Keratinocyte (primary cell): ENCODE data around the gene MIA2. TPM values are rescaled to one million over a fixed set of nuclear protein-coding genes. Genes with fewer than 3 reads are reported as not detected.

Experiments used
- DNase-seq: peaks from one replicate; pipeline ENCODE4 v3.0.0-alpha.2; 2011; ENCODE audit warnings: low read depth, missing footprints, low spot score
- FAIRE-seq: peaks from 2 replicates; lab custom pipeline; 2011; peaks lifted over from hg19 to GRCh38; lab: Jason Lieb, UNC
- H2AFZ ChIP-seq: 2 replicates; pipeline ENCODE4 v1.6.0; 2012; ENCODE audit warnings: low read length, control low read depth, inconsistent platforms; ENCODE audit not compliant: control insufficient read depth
- H3K27ac ChIP-seq: 2 replicates; pipeline ENCODE4 v1.5.1; 2011; ENCODE audit warnings: low read length; ENCODE audit not compliant: control insufficient read depth, insufficient read depth
- H3K27me3 ChIP-seq: 3 replicates; pipeline ENCODE4 v1.6.0; 2011; ENCODE audit warnings: low read length; ENCODE audit not compliant: control insufficient read depth, insufficient read depth; ENCODE audit errors: extremely low read depth
- H3K36me3 ChIP-seq, 2 experiments: 2 replicates in 1 of 2; 3 replicates in 1 of 2; pipeline ENCODE4 v1.5.1; 2011; ENCODE audit warnings: low read length in 2 of 2, mild to moderate bottlenecking in 1 of 2; ENCODE audit not compliant: control insufficient read depth in 2 of 2, insufficient read depth in 2 of 2; ENCODE audit errors: extremely low read depth in 1 of 2
- H3K4me1 ChIP-seq: 3 replicates; pipeline ENCODE4 v1.5.1; 2011; ENCODE audit warnings: low read length; ENCODE audit not compliant: control insufficient read depth, insufficient read depth; ENCODE audit errors: extremely low read depth
- H3K4me2 ChIP-seq: 3 replicates; pipeline ENCODE4 v1.6.0; 2011; ENCODE audit warnings: low read depth, low read length; ENCODE audit not compliant: control insufficient read depth, insufficient read depth; ENCODE audit errors: extremely low read depth
- H3K4me3 ChIP-seq, 3 experiments: fragments of 200-600 bp in 1 of 3; sonication (generic) in 1 of 3; 2 replicates in 2 of 3; 3 replicates in 1 of 3; pipeline ENCODE4 v1.5.1; 2011 to 2016; ENCODE audit warnings: low read length in 3 of 3, mild to moderate bottlenecking in 3 of 3, control low read depth in 2 of 3, inconsistent platforms in 1 of 3, low read depth in 1 of 3, mixed read lengths in 1 of 3, mixed run types in 1 of 3, moderate library complexity in 1 of 3; ENCODE audit not compliant: control insufficient read depth in 2 of 3, insufficient read depth in 2 of 3; ENCODE audit errors: extremely low read depth in 1 of 3
- H3K79me2 ChIP-seq: 2 replicates; pipeline ENCODE4 v1.6.0; 2012; ENCODE audit warnings: low read length; ENCODE audit not compliant: control insufficient read depth, insufficient read depth
- H3K9ac ChIP-seq: 3 replicates; pipeline ENCODE4 v1.6.0; 2011; ENCODE audit warnings: low read length; ENCODE audit not compliant: control insufficient read depth, insufficient read depth; ENCODE audit errors: extremely low read depth
- H3K9me1 ChIP-seq: 3 replicates; pipeline ENCODE4 v1.6.0; 2011; ENCODE audit warnings: low read length; ENCODE audit not compliant: control insufficient read depth, insufficient read depth; ENCODE audit errors: extremely low read depth
- H3K9me3 ChIP-seq: 2 replicates; pipeline ENCODE4 v1.5.1; 2012; ENCODE audit warnings: low read depth, low read length; ENCODE audit not compliant: control insufficient read depth
- H4K20me1 ChIP-seq: 3 replicates; pipeline ENCODE4 v1.6.0; 2011; ENCODE audit warnings: low read length; ENCODE audit not compliant: control insufficient read depth, insufficient read depth; ENCODE audit errors: extremely low read depth
- CTCF ChIP-seq, 3 experiments: IDR thresholded peaks in 1 of 3; conservative IDR thresholded peaks in 1 of 3; optimal IDR thresholded peaks in 1 of 3; 2 replicates in 2 of 3; 3 replicates in 1 of 3; pipeline versions ENCODE3 to v1.5.1; 2011; ENCODE audit warnings: low read length in 3 of 3, mild to moderate bottlenecking in 3 of 3, moderate library complexity in 2 of 3, control low read depth in 1 of 3, inconsistent platforms in 1 of 3; ENCODE audit not compliant: insufficient read depth in 2 of 3; ENCODE audit errors: extremely low read depth in 1 of 3
- EZH2 ChIP-seq: IDR thresholded peaks from one replicate; pipeline ENCODE4 v1.6.1; 2012; ENCODE audit warnings: inconsistent platforms, mild to moderate bottlenecking, low read length, moderate library complexity
- dilution Hi-C: fragments of 300-500 bp; cut with MboI; formaldehyde crosslinking; loops from one replicate; pipeline ENCODE4 v1.7.0; 2020; ENCODE audit warnings: low sequenced_read_pairs; ENCODE audit not compliant: extremely low pct_ligation_motif_present
- polyA plus RNA-seq, 5 experiments: library from polyadenylated mRNA; depleted of rRNA in 3 of 5; stranded (reverse) in 3 of 5; stranded (forward) in 1 of 5; unstranded in 1 of 5; fragments of >200 nt; gene quantifications; 1 replicate in 1 of 5; 2 replicates in 3 of 5; 3 replicates in 1 of 5; pipeline versions ENCODE4 v1.2.1 to v1.2.3, GENCODE V29; 2011 to 2012; ENCODE audit warnings: missing spikeins in 2 of 5, low read depth in 1 of 5, low replicate concordance in 1 of 5

MIA2 gene
- polyA plus RNA-seq, 1 donor (not counting 4 experiments of a cell fraction or from before 2014, with no cell fraction given) = 21.9 TPM

GRCh38 chr14:39433452-39433813 lies 199.7 kb downstream of the MIA2 start:
- Histone ChIP-seq H3K27ac (peak overlapping the region; percentile 85), H3K4me2 (peak overlapping the region; percentile 98), H3K9me3 (no peaks in the 10 kb centered on the region), H3K9ac (peak overlapping the region; percentile 83), H2AFZ (peak overlapping the region; percentile 99), H3K79me2 (peaks cover 16% of the 10 kb centered on the region), H3K4me3 (peak overlapping the region; percentile 71 to 92 (median 74)), H3K4me1 (peaks cover 10% of the 10 kb centered on the region), H3K27me3 (no peaks in the 10 kb centered on the region), H3K36me3 (no peaks in the 10 kb centered on the region), H4K20me1 (no peaks in the 10 kb centered on the region), H3K9me1 (no peaks in the 10 kb centered on the region)
- FAIRE-seq (no peak), DNase-seq (no peak)
- dilution Hi-C loops = no loop called here
- TF ChIP-seq CTCF (optimal IDR thresholded peaks at IDR 0.05 in 1 of 3, IDR thresholded peaks at IDR 0.05 in 1 of 3, conservative IDR thresholded peaks at IDR 0.05 in 1 of 3; ENCODE audit: extremely low read depth in 1 of 3, insufficient read depth in 2 of 3, low read length in 3 of 3) (no peak), EZH2 (no peak)

- H3K4me1 ChIP-seq = peaks cover 10% of the 10 kb centered on the region
- H3K27ac ChIP-seq = no peak overlapping the region
- H3K9me3 ChIP-seq = no peaks in the 10 kb centered on the region
- dilution Hi-C loops = no loop called here
- no peak overlapping the region for H3K4me3 ChIP-seq
- DNase-seq (no peak), FAIRE-seq (no peak)
- no peaks in the 10 kb centered on the region for H3K36me3 ChIP-seq
- no peaks in the 10 kb centered on the region for H3K9me1 ChIP-seq
- no peak for TF ChIP-seq EZH2
- TF ChIP-seq CTCF (optimal IDR thresholded peaks at IDR 0.05 in 1 of 3, IDR thresholded peaks at IDR 0.05 in 1 of 3, conservative IDR thresholded peaks at IDR 0.05 in 1 of 3; ENCODE audit: extremely low read depth in 1 of 3, insufficient read depth in 2 of 3, low read length in 3 of 3) = no peak
- H3K9ac ChIP-seq = no peak overlapping the region
- no peak overlapping the region for H3K4me2 ChIP-seq
- no peak overlapping the region for H2AFZ ChIP-seq
- H3K27me3 ChIP-seq = no peaks in the 10 kb centered on the region
- peaks cover 16% of the 10 kb centered on the region for H3K79me2 ChIP-seq
- no peaks in the 10 kb centered on the region for H4K20me1 ChIP-seq
Observed at GRCh38 chr14:39434401-39434800, 200.7 kb downstream of the MIA2 start.
